A549 (cell line): ENCODE measurements around the gene RELL1. TPM values are rescaled to one million over a fixed set of nuclear protein-coding genes. Genes with fewer than 3 reads are reported as not detected.

Source experiments
- ATAC-seq, 2 experiments: fragments of 200-7000 bp in 1 of 2; fragments of >200 bp in 1 of 2; cut with Nextera tagmentation in 1 of 2; cut with Tn5 transposase in 1 of 2; 3 replicates each; pipeline versions ENCODE4 v1.8.0 to v1.9.1; 2018 to 2020; ENCODE audit warnings: mild to moderate bottlenecking in 1 of 2, moderate library complexity in 1 of 2
- CTCF ChIA-PET: fragments of 300-600 bp; sonication (Branson Sonifier 250); formaldehyde crosslinking; extraction: SDS; loops from one replicate; lab custom pipeline; 2021; ENCODE audit warnings: antibody characterized with exemption, inconsistent platforms; lab: Yijun Ruan, JAX
- POLR2A ChIA-PET: fragments of 350-600 bp; formaldehyde crosslinking; extraction: SDS; loops from one replicate; lab custom pipeline; 2021; ENCODE audit warnings: antibody characterized with exemption, inconsistent platforms; lab: Yijun Ruan, JAX
- DNase-seq, 2 experiments: peaks; one replicate each; pipeline versions ENCODE4 v3.0.0 to v3.0.0-alpha.2; 2011 to 2016; ENCODE audit warnings: low read depth in 1 of 2, low spot score in 1 of 2
- FAIRE-seq: peaks from 2 replicates; lab custom pipeline; 2011; peaks lifted over from hg19 to GRCh38; lab: Jason Lieb, UNC
- H3K27ac ChIP-seq, 2 experiments: fragments of >200 bp; sonication (Bioruptor Twin); formaldehyde crosslinking; 3 replicates each; pipeline ENCODE4 v1.5.1; 2016 to 2017
- H3K4me1 ChIP-seq: fragments of >200 bp; sonication (Bioruptor Twin); formaldehyde crosslinking; 3 replicates; pipeline ENCODE4 v1.6.1; 2016
- H3K4me2 ChIP-seq: fragments of >200 bp; sonication (Bioruptor Twin); formaldehyde crosslinking; 3 replicates; pipeline ENCODE4 v1.6.1; 2016
- H3K4me3 ChIP-seq: fragments of >200 bp; sonication (Bioruptor Twin); formaldehyde crosslinking; 3 replicates; pipeline ENCODE4 v1.5.1; 2016
- H3K9me3 ChIP-seq: fragments of >200 bp; sonication (Bioruptor Twin); formaldehyde crosslinking; 3 replicates; pipeline ENCODE4 v1.6.1; 2016
- BHLHE40 ChIP-seq: IDR thresholded peaks from 2 replicates; pipeline ENCODE4 v1.6.1; 2012; ENCODE audit warnings: low read depth, low read length, inconsistent platforms
- CBX8 ChIP-seq: fragments of 200-600 bp; sonication (generic); IDR thresholded peaks from 2 replicates; pipeline ENCODE4 v1.6.1; 2016
- EP300 ChIP-seq, 2 experiments: fragments of >200 bp; sonication (Bioruptor Twin); formaldehyde crosslinking; IDR thresholded peaks; 2 replicates in 1 of 2; 3 replicates in 1 of 2; pipeline ENCODE4 v1.6.1; 2016 to 2017
- ESRRA ChIP-seq: fragments of 150-350 bp; IDR thresholded peaks from 2 replicates; pipeline ENCODE4 v1.6.1; 2014; ENCODE audit warnings: mild to moderate bottlenecking, low read length, borderline replicate concordance
- FOXS1 ChIP-seq: fragments of 250-450 bp; sonication (Bioruptor Pico); IDR thresholded peaks from 2 replicates; pipeline ENCODE4 v1.5.0; 2020; ENCODE audit warnings: mild to moderate bottlenecking, moderate library complexity
- GATA3 ChIP-seq: IDR thresholded peaks from 2 replicates; pipeline ENCODE4 v1.6.1; 2012; ENCODE audit warnings: borderline replicate concordance
- HOXA7 ChIP-seq: fragments of 250-450 bp; sonication (Bioruptor Pico); IDR thresholded peaks from 2 replicates; pipeline ENCODE4 v1.5.0; 2020; ENCODE audit warnings: mild to moderate bottlenecking, moderate library complexity
- KDM5A ChIP-seq: fragments of 200-600 bp; sonication (generic); IDR thresholded peaks from 2 replicates; pipeline ENCODE4 v1.6.1; 2016; ENCODE audit warnings: antibody characterized with exemption, mild to moderate bottlenecking
- MAZ ChIP-seq: fragments of 150-350 bp; IDR thresholded peaks from 2 replicates; pipeline ENCODE4 v1.6.1; 2014; ENCODE audit warnings: antibody characterized with exemption, low read depth, low read length, borderline replicate concordance
- NFE2L2 ChIP-seq: fragments of 150-350 bp; conservative IDR thresholded peaks from 2 replicates; pipeline ENCODE4 v1.6.1; 2014; ENCODE audit warnings: low read length
- NR3C1 ChIP-seq: fragments of >200 bp; sonication (Bioruptor Twin); formaldehyde crosslinking; IDR thresholded peaks from 3 replicates; pipeline ENCODE4 v1.6.1; 2017
- POLR2A ChIP-seq: IDR thresholded peaks from 2 replicates; pipeline ENCODE4 v1.6.1; 2012; ENCODE audit warnings: mild to moderate bottlenecking, low read length
- RCOR1 ChIP-seq: fragments of 150-350 bp; IDR thresholded peaks from 2 replicates; pipeline ENCODE4 v1.6.1; 2014; ENCODE audit warnings: antibody characterized with exemption, low read length, low read depth
- RNF2 ChIP-seq: fragments of 200-600 bp; sonication (generic); IDR thresholded peaks from 2 replicates; pipeline ENCODE4 v1.6.1; 2016; ENCODE audit warnings: low read depth, mild to moderate bottlenecking, antibody characterized with exemption, moderate library complexity, borderline replicate concordance
- ZFP36 ChIP-seq: fragments of 450-650 bp; IDR thresholded peaks from 2 replicates; pipeline ENCODE4 v1.6.1; 2014; ENCODE audit warnings: borderline replicate concordance; ENCODE audit not compliant: partially characterized antibody
- WGBS: methylation state at CpG from one replicate; pipeline ENCODE4 v1.1.6; 2017; ENCODE audit errors: missing lambda C conversion rate; 5-methylcytosine and 5-hydroxymethylcytosine counted together
- polyA plus RNA-seq, 4 experiments: library from polyadenylated mRNA; depleted of rRNA in 3 of 4; stranded (reverse); fragments of >200 nt; fragmentation: RNase III in 1 of 4; extraction: RNeasy Plus Mini Kit Qiagen cat#74134 plus additional on column Dnase treatment in 1 of 4; gene quantifications; 2 replicates in 3 of 4; 3 replicates in 1 of 4; pipeline ENCODE4 v1.2.3, GENCODE V29; 2011 to 2017
- TF ChIP-seq, protein P1 (sequence below): fragments of 450-650 bp; IDR thresholded peaks from 2 replicates; pipeline ENCODE4 v1.6.1; 2014; ENCODE audit warnings: antibody characterized with exemption
- TF ChIP-seq, protein P2 (sequence below): IDR thresholded peaks from 2 replicates; pipeline ENCODE4 v1.6.1; 2012
- TF ChIP-seq, protein P3 (sequence below): fragments of 250-450 bp; sonication (Bioruptor Pico); IDR thresholded peaks from 2 replicates; pipeline ENCODE4 v1.5.0; 2021; ENCODE audit warnings: mild to moderate bottlenecking, moderate library complexity, borderline replicate concordance
- TF ChIP-seq, protein P4 (sequence below): IDR thresholded peaks from 2 replicates; pipeline ENCODE4 v1.6.1; 2012
- TF ChIP-seq, protein P5 (sequence below): fragments of 150-350 bp; IDR thresholded peaks from 2 replicates; pipeline ENCODE4 v1.6.1; 2014; ENCODE audit warnings: low read depth, mild to moderate bottlenecking, low read length
- TF ChIP-seq, protein P6 (sequence below): IDR thresholded peaks from 2 replicates; pipeline ENCODE4 v1.6.1; 2012; ENCODE audit warnings: low read depth, borderline replicate concordance
- TF ChIP-seq, protein P7 (sequence below): fragments of >200 bp; sonication (Bioruptor Twin); formaldehyde crosslinking; IDR thresholded peaks from 3 replicates; pipeline ENCODE4 v1.5.1; 2016

The RELL1 gene
- polyA plus RNA-seq, 2 of the 4 experiments (the other 2 are of a cell fraction): 5.0 to 9.6 TPM

DNA sequence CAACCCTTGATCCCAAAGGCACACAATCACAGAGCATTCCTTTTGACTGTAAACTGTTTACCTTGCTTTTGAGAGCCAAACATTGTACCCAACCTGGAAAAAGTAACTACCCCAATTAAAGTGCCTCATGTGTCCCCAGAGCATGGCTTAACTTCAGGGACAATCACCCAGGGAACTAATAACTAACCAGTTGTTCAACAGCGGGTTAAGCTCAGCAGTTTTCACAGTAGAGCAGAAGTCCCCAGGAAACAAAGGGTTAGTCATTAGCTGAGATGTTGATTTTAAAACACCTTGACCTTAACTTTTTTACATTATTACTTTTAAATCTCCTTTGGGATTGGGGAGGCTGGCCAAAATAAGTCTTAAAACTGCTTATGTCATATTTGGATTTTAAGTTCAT lies 94.8 kb downstream of the RELL1 start:
- H3K4me3 ChIP-seq: no peak overlapping the region
- TF ChIP-seq, protein P1, sequence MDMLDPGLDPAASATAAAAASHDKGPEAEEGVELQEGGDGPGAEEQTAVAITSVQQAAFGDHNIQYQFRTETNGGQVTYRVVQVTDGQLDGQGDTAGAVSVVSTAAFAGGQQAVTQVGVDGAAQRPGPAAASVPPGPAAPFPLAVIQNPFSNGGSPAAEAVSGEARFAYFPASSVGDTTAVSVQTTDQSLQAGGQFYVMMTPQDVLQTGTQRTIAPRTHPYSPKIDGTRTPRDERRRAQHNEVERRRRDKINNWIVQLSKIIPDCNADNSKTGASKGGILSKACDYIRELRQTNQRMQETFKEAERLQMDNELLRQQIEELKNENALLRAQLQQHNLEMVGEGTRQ: no peak
- TF ChIP-seq, protein P2, sequence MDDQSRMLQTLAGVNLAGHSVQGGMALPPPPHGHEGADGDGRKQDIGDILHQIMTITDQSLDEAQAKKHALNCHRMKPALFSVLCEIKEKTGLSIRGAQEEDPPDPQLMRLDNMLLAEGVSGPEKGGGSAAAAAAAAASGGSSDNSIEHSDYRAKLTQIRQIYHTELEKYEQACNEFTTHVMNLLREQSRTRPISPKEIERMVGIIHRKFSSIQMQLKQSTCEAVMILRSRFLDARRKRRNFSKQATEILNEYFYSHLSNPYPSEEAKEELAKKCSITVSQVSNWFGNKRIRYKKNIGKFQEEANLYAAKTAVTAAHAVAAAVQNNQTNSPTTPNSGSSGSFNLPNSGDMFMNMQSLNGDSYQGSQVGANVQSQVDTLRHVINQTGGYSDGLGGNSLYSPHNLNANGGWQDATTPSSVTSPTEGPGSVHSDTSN: no peak
- TF ChIP-seq, protein P3, sequence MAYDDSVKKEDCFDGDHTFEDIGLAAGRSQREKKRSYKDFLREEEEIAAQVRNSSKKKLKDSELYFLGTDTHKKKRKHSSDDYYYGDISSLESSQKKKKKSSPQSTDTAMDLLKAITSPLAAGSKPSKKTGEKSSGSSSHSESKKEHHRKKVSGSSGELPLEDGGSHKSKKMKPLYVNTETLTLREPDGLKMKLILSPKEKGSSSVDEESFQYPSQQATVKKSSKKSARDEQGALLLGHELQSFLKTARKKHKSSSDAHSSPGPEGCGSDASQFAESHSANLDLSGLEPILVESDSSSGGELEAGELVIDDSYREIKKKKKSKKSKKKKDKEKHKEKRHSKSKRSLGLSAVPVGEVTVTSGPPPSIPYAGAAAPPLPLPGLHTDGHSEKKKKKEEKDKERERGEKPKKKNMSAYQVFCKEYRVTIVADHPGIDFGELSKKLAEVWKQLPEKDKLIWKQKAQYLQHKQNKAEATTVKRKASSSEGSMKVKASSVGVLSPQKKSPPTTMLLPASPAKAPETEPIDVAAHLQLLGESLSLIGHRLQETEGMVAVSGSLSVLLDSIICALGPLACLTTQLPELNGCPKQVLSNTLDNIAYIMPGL (CRISPR knock-in tag): no peak
- no peak for TF ChIP-seq HOXA7 (CRISPR knock-in tag)
- TF ChIP-seq FOXS1 (CRISPR knock-in tag): no peak
- TF ChIP-seq RCOR1: no peak
- TF ChIP-seq ZFP36: no peak
- TF ChIP-seq NR3C1: no peak
- no peak for TF ChIP-seq POLR2A
- TF ChIP-seq, protein P4, sequence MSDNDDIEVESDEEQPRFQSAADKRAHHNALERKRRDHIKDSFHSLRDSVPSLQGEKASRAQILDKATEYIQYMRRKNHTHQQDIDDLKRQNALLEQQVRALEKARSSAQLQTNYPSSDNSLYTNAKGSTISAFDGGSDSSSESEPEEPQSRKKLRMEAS: no peak
- no peak for TF ChIP-seq CBX8
- TF ChIP-seq ESRRA: no peak
- TF ChIP-seq, protein P5, sequence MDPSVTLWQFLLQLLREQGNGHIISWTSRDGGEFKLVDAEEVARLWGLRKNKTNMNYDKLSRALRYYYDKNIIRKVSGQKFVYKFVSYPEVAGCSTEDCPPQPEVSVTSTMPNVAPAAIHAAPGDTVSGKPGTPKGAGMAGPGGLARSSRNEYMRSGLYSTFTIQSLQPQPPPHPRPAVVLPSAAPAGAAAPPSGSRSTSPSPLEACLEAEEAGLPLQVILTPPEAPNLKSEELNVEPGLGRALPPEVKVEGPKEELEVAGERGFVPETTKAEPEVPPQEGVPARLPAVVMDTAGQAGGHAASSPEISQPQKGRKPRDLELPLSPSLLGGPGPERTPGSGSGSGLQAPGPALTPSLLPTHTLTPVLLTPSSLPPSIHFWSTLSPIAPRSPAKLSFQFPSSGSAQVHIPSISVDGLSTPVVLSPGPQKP: no peak
- CTCF ChIA-PET: interaction anchor here (1.1 to 3.2 kb wide), 3 partner anchors 13 to 211 kb away, joined by 3 to 16 read pairs (median 5); no protein-coding TSS in a partner anchor
- no peak overlapping the region for H3K27ac ChIP-seq
- no peak for ATAC-seq
- WGBS: 0% methylated on average over 1 of the region's 1 CpG
- DNase-seq: no peak
- POLR2A ChIA-PET: no interaction called here
- H3K9me3 ChIP-seq: no peaks in the 10 kb centered on the region
- no peak for FAIRE-seq
- H3K4me1 ChIP-seq: no peaks in the 10 kb centered on the region
- no peak overlapping the region for H3K4me2 ChIP-seq

DNA sequence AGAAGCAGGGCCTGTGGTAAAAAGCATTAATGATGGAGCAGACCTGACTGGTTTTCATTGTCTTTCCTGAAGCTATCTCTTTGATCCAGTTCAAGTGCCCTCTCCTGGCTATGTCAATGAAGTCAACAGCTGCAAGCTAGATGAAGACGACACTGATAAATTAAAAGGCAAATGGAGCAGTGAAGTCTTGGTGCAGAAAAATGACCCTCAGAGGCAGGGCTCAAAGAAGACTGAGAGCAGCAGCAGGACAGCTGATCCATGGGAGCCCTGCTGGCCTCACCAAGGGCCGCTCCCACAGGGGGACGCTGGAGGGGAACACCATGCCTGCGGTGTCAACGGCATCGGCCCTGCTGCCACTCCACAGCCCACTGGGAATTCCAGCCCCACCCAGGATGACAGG lies 96.2 kb downstream of the RELL1 start:
- CTCF ChIA-PET: interaction anchor here (0.8 to 3.2 kb wide), 2 partner anchors 9 to 14 kb away, joined by 3 to 16 read pairs; no protein-coding TSS in a partner anchor
- Histone ChIP-seq H3K4me1 (no peaks in the 10 kb centered on the region), H3K4me3 (no peak overlapping the region), H3K27ac (no peak overlapping the region), H3K4me2 (no peak overlapping the region), H3K9me3 (no peaks in the 10 kb centered on the region)
- 85% methylated on average over 2 of the region's 6 CpGs for WGBS
- POLR2A ChIA-PET: no interaction called here
- ATAC-seq: no peak
- no peak for FAIRE-seq
- DNase-seq: no peak
- TF ChIP-seq, protein P6, sequence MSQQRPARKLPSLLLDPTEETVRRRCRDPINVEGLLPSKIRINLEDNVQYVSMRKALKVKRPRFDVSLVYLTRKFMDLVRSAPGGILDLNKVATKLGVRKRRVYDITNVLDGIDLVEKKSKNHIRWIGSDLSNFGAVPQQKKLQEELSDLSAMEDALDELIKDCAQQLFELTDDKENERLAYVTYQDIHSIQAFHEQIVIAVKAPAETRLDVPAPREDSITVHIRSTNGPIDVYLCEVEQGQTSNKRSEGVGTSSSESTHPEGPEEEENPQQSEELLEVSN: no peak
- TF ChIP-seq BHLHE40 (no peak), RNF2 (no peak)

DNA sequence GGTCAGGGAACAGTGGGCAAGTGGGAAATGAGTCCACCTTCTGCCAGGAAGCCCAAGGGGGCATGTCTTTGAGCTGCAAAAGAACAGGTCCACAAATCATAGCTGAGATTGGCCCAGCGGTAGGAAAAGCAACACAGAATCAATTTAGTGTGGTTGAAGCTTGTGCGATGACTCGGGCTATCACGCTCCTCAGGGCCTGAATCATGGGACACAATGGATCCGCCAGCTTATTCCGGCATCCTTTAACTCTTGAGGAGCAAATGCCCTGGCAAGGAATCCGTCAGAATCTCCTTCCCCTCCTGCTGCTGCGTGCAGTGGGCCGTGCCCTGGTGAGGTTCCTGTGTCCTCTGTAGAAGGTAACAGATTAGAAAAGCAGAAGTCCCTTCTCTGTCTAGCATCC lies 98.0 kb downstream of the RELL1 start:
- ATAC-seq (no peak), FAIRE-seq (no peak), DNase-seq (no peak)
- ChIA-PET POLR2A (no interaction called here), CTCF (no interaction called here)
- WGBS: 78% methylated on average over 9 of the region's 9 CpGs
- Histone ChIP-seq H3K9me3 (no peaks in the 10 kb centered on the region), H3K4me3 (no peak overlapping the region), H3K27ac (no peak overlapping the region), H3K4me2 (no peak overlapping the region), H3K4me1 (no peaks in the 10 kb centered on the region)
- TF ChIP-seq, protein P7, sequence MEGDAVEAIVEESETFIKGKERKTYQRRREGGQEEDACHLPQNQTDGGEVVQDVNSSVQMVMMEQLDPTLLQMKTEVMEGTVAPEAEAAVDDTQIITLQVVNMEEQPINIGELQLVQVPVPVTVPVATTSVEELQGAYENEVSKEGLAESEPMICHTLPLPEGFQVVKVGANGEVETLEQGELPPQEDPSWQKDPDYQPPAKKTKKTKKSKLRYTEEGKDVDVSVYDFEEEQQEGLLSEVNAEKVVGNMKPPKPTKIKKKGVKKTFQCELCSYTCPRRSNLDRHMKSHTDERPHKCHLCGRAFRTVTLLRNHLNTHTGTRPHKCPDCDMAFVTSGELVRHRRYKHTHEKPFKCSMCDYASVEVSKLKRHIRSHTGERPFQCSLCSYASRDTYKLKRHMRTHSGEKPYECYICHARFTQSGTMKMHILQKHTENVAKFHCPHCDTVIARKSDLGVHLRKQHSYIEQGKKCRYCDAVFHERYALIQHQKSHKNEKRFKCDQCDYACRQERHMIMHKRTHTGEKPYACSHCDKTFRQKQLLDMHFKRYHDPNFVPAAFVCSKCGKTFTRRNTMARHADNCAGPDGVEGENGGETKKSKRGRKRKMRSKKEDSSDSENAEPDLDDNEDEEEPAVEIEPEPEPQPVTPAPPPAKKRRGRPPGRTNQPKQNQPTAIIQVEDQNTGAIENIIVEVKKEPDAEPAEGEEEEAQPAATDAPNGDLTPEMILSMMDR: no peak
- TF ChIP-seq ESRRA (no peak), KDM5A (no peak), BHLHE40 (no peak), MAZ (no peak), GATA3 (no peak), NFE2L2 (no peak), EP300 (IDR thresholded peaks at IDR 0.05) (no peak)
